H9 (cell line): ENCODE data around the gene GVQW3. TPM values are rescaled to one million over a fixed set of nuclear protein-coding genes. Genes with fewer than 3 reads are reported as not detected.

Experiments used
- DNase-seq: peaks from one replicate; pipeline ENCODE4 v3.0.0-alpha.2; 2017
- H2AFZ ChIP-seq: one replicate; pipeline ENCODE4 v1.6.1; 2013; ENCODE audit warnings: mild to moderate bottlenecking, low read length, control low read depth, moderate library complexity
- H2AK5ac ChIP-seq: 2 replicates; pipeline ENCODE4 v1.6.1; 2013; ENCODE audit warnings: low read length, control low read depth, mixed read lengths; ENCODE audit not compliant: insufficient read length
- H2BK120ac ChIP-seq: one replicate; pipeline ENCODE4 v1.6.1; 2013; ENCODE audit warnings: low read depth, mild to moderate bottlenecking, low read length, control low read depth, inconsistent platforms; ENCODE audit not compliant: poor library complexity, severe bottlenecking
- H2BK12ac ChIP-seq: 2 replicates; pipeline ENCODE4 v1.6.1; 2013; ENCODE audit warnings: low read length, control low read depth, mixed read lengths, low read depth; ENCODE audit not compliant: insufficient read length
- H2BK15ac ChIP-seq: 2 replicates; pipeline ENCODE4 v1.6.1; 2013; ENCODE audit warnings: low read depth, low read length, control low read depth
- H2BK20ac ChIP-seq: one replicate; pipeline ENCODE4 v1.6.1; 2013; ENCODE audit warnings: low read depth, mild to moderate bottlenecking, low read length, control low read depth, inconsistent platforms; ENCODE audit not compliant: poor library complexity, severe bottlenecking
- H2BK5ac ChIP-seq: 2 replicates; pipeline ENCODE4 v1.6.1; 2013; ENCODE audit warnings: low read length, control low read depth, mixed read lengths; ENCODE audit not compliant: insufficient read length
- H3K14ac ChIP-seq: 2 replicates; pipeline ENCODE4 v1.6.1; 2013; ENCODE audit warnings: low read length, control low read depth; ENCODE audit not compliant: insufficient read depth
- H3K18ac ChIP-seq: 2 replicates; pipeline ENCODE4 v1.6.1; 2013; ENCODE audit warnings: low read depth, mild to moderate bottlenecking, mixed read lengths, low read length, control low read depth; ENCODE audit not compliant: insufficient read length
- H3K23ac ChIP-seq: 2 replicates; pipeline ENCODE4 v1.6.1; 2013; ENCODE audit warnings: low read length, control low read depth, mixed read lengths, low read depth; ENCODE audit not compliant: insufficient read length
- H3K23me2 ChIP-seq: 2 replicates; pipeline ENCODE4 v1.6.1; 2013; ENCODE audit warnings: low read depth, mild to moderate bottlenecking, mixed read lengths, low read length, control low read depth; ENCODE audit not compliant: insufficient read length, poor library complexity, severe bottlenecking
- H3K27ac ChIP-seq: 2 replicates; pipeline ENCODE4 v1.5.1; 2013; ENCODE audit warnings: low read length, control low read depth, mixed read lengths, low read depth; ENCODE audit not compliant: insufficient read length
- H3K27me3 ChIP-seq: 2 replicates; pipeline ENCODE4 v1.6.1; 2013; ENCODE audit warnings: low read length, control low read depth, inconsistent platforms; ENCODE audit not compliant: insufficient read depth
- H3K4ac ChIP-seq: 2 replicates; pipeline ENCODE4 v1.6.1; 2013; ENCODE audit warnings: low read depth, mild to moderate bottlenecking, control low read depth, inconsistent platforms, low read length, moderate library complexity
- H3K4me1 ChIP-seq: 2 replicates; pipeline ENCODE4 v1.6.1; 2013; ENCODE audit warnings: low read length, control low read depth, inconsistent platforms; ENCODE audit not compliant: insufficient read depth
- H3K4me2 ChIP-seq: 2 replicates; pipeline ENCODE4 v1.6.1; 2013; ENCODE audit warnings: low read length, control low read depth, mixed read lengths; ENCODE audit not compliant: insufficient read length, insufficient read depth
- H3K56ac ChIP-seq: 2 replicates; pipeline ENCODE4 v1.6.1; 2013; ENCODE audit warnings: low read depth, mild to moderate bottlenecking, mixed read lengths, low read length, control low read depth; ENCODE audit not compliant: insufficient read length
- H3K79me1 ChIP-seq: 2 replicates; pipeline ENCODE4 v1.6.1; 2013; ENCODE audit warnings: low read depth, mild to moderate bottlenecking, moderate library complexity, low read length, control low read depth, inconsistent platforms; ENCODE audit not compliant: insufficient read depth, poor library complexity, severe bottlenecking
- H3K79me2 ChIP-seq: 2 replicates; pipeline ENCODE4 v1.6.1; 2013; ENCODE audit warnings: low read length, control low read depth, inconsistent platforms; ENCODE audit not compliant: insufficient read depth
- H3K9ac ChIP-seq: 2 replicates; pipeline ENCODE4 v1.6.1; 2013; ENCODE audit warnings: low read length, control low read depth, mixed read lengths; ENCODE audit not compliant: insufficient read length; ENCODE audit errors: extremely low read depth
- H3K9me3 ChIP-seq: one replicate; pipeline ENCODE4 v1.6.1; 2013; ENCODE audit warnings: low read depth, low read length, inconsistent platforms; ENCODE audit not compliant: control insufficient read depth
- H3T11ph ChIP-seq: one replicate; pipeline ENCODE4 v1.6.1; 2013; ENCODE audit warnings: mild to moderate bottlenecking, low read length, control low read depth, inconsistent platforms
- H4K20me1 ChIP-seq: one replicate; pipeline ENCODE4 v1.6.1; 2013; ENCODE audit not compliant: control insufficient read depth, insufficient read length, insufficient read depth
- H4K5ac ChIP-seq: 2 replicates; pipeline ENCODE4 v1.6.1; 2013; ENCODE audit warnings: low read depth, mild to moderate bottlenecking, mixed read lengths, low read length, control low read depth; ENCODE audit not compliant: insufficient read length
- H4K8ac ChIP-seq: replicated peaks from 2 replicates; pipeline ENCODE4 v1.6.1; 2013; ENCODE audit warnings: low read length, control low read depth, mixed read lengths, low read depth; ENCODE audit not compliant: insufficient read length
- H4K91ac ChIP-seq: 2 replicates; pipeline ENCODE4 v1.6.1; 2013; ENCODE audit warnings: low read depth, mild to moderate bottlenecking, moderate library complexity, mixed read lengths, low read length, control low read depth; ENCODE audit not compliant: insufficient read length
- H3K27ac Mint-ChIP-seq, 3 experiments: 2 replicates in 2 of 3; 3 replicates in 1 of 3; pipeline ENCODE4 v1.8.0; 2020 to 2021; ENCODE audit warnings: mixed read lengths in 3 of 3, mild to moderate bottlenecking in 1 of 3, moderate library complexity in 1 of 3
- H3K27me3 Mint-ChIP-seq: 2 replicates; pipeline ENCODE4 v1.8.0; 2021; ENCODE audit warnings: low read depth, mild to moderate bottlenecking, moderate library complexity, mixed read lengths
- H3K36me3 Mint-ChIP-seq, 3 experiments: 2 replicates in 2 of 3; 3 replicates in 1 of 3; pipeline ENCODE4 v1.8.0; 2020 to 2021; ENCODE audit warnings: low read depth in 3 of 3, mixed read lengths in 3 of 3; ENCODE audit not compliant: insufficient read depth in 1 of 3
- H3K4me1 Mint-ChIP-seq, 2 experiments: 2 replicates each; pipeline ENCODE4 v1.8.0; 2020; ENCODE audit warnings: mixed read lengths in 2 of 2
- H3K4me3 Mint-ChIP-seq, 2 experiments: 2 replicates in 1 of 2; 3 replicates in 1 of 2; pipeline ENCODE4 v1.8.0; 2020 to 2021; ENCODE audit warnings: mild to moderate bottlenecking in 2 of 2, mixed read lengths in 2 of 2, moderate library complexity in 1 of 2
- H3K9me3 Mint-ChIP-seq, 2 experiments: 2 replicates in 1 of 2; 3 replicates in 1 of 2; pipeline ENCODE4 v1.8.0; 2020; ENCODE audit warnings: mild to moderate bottlenecking in 2 of 2, mixed read lengths in 2 of 2, moderate library complexity in 1 of 2
- CTCF ChIP-seq: fragments of 200-600 bp; sonication (generic); conservative IDR thresholded peaks from 3 replicates; pipeline ENCODE4 v1.8.0; 2021; ENCODE audit warnings: antibody characterized with exemption, mild to moderate bottlenecking
- WGBS: extraction: QIAGEN DNeasy Blood & Tissue Kit; methylation state at CpG from one replicate; pipeline ENCODE4 v1.1.7; 2013; ENCODE audit warnings: missing lambda C conversion rate, low lambda C conversion rate, mixed read lengths; ENCODE audit not compliant: insufficient read length; ENCODE audit errors: extremely low coverage; 5-methylcytosine and 5-hydroxymethylcytosine counted together
- total RNA-seq: library from RNA; stranded (reverse); gene quantifications from 2 replicates; pipeline ENCODE4 v1.2.1, GENCODE V29; 2021

Gene GVQW3
- total RNA-seq, 1 experiment from 2014 or later: 4.5 TPM

GRCh38 chr11:76334826-76335389 is 46.2 kb upstream of the GVQW3 start:
- no peak overlapping the region for H3K27ac ChIP-seq
- H4K8ac ChIP-seq: no peak overlapping the region
- WGBS: no CpG with 5 or more reads among the region's 5 CpGs
- no peak overlapping the region for H2BK5ac ChIP-seq
- H3K18ac ChIP-seq: no peak overlapping the region
- no peak overlapping the region for H3T11ph ChIP-seq
- no peak overlapping the region for H3K9ac ChIP-seq
- H3K56ac ChIP-seq: no peak overlapping the region
- no peak overlapping the region for H2BK20ac ChIP-seq
- no peaks in the 10 kb centered on the region for H3K79me2 ChIP-seq
- Mint-ChIP-seq H3K4me3 (no peak overlapping the region), H3K27ac (peak overlapping the region in 1 of 3 experiments; percentile 44; a peak in 1 of 7 replicates), H3K36me3 (peaks cover 14 to 29% (median 20%) of the 10 kb centered on the region in 3 experiments), H3K27me3 (peaks cover 5% of the 10 kb centered on the region; the same call in 1 of the 2 replicates), H3K9me3 (peaks cover 32 to 33% of the 10 kb centered on the region in 2 experiments), H3K4me1 (peaks cover under 1 to 8% of the 10 kb centered on the region in 2 experiments; a peak in 3 of 4 replicates)
- TF ChIP-seq CTCF: no peak
- no peak overlapping the region for H3K23ac ChIP-seq
- no peak overlapping the region for H3K14ac ChIP-seq
- no peak overlapping the region for H2BK12ac ChIP-seq
- DNase-seq: no peak
- peaks cover 4% of the 10 kb centered on the region for H3K9me3 ChIP-seq
- H3K27me3 ChIP-seq: no peaks in the 10 kb centered on the region
- H3K23me2 ChIP-seq: no peaks in the 10 kb centered on the region
- H2BK120ac ChIP-seq: no peak overlapping the region
- no peak overlapping the region for H3K4ac ChIP-seq
- no peak overlapping the region for H3K4me2 ChIP-seq
- H4K5ac ChIP-seq: no peak overlapping the region
- no peak overlapping the region for H4K91ac ChIP-seq
- no peaks in the 10 kb centered on the region for H3K79me1 ChIP-seq
- no peak overlapping the region for H2BK15ac ChIP-seq
- H2AK5ac ChIP-seq: no peak overlapping the region
- H3K4me1 ChIP-seq: no peaks in the 10 kb centered on the region
- no peak overlapping the region for H2AFZ ChIP-seq
- H4K20me1 ChIP-seq: no peaks in the 10 kb centered on the region
